GM10847 (cell line): ENCODE results near the gene IL12RB2.

ENCODE experiments used
- POLR2A ChIP-seq: IDR thresholded peaks from 2 replicates; pipeline ENCODE4 v1.6.1; 2011; ENCODE audit not compliant: insufficient read length; ENCODE audit errors: extremely low read depth

The IL12RB2 gene

DNA sequence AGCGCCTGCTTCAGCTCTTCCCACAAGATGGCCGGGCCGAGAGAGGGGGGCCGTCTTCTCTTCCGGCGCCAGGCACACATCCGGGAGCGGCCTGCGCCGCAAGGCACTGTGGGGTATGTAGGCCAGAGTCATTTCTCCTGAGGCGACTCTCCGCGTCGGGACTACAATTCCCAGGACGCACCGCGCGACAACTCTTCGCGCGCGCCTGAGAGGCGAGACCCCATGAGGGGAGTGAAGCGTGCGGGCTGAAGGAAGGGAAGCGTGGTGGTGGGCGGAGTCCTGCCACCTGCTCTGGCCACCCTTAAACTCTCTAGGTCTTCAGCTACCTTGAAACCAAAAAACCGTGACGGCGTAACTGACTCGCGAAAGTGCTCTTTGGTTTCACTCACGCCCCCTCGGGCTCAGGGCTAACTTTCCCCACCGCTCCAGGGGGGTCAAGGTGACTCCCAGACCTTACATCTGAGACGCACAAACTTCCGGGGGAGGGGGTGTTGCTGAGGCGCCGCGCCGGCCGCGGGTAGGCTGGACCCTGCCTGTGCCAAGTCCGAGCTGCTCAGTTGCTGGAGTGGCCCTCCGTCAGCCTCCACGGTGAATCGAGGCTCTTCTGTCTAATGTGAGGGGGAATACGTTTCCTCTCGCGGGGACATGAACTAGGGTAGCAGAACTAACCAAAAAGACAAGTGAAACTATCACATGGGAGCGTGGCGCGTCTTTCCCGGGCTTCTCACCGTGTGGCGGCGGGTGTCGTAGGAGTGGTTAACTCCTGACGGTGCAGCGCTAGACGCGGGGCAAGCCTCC is 122.9 kb downstream of the IL12RB2 start, which contains the start of gene SERBP1:
SERBP1 (minus strand) TSS at position 45 of the 798 bp plus-strand sequence. CDS start 102 bp downstream, outside the sequence.
- TF ChIP-seq POLR2A: no peak

DNA sequence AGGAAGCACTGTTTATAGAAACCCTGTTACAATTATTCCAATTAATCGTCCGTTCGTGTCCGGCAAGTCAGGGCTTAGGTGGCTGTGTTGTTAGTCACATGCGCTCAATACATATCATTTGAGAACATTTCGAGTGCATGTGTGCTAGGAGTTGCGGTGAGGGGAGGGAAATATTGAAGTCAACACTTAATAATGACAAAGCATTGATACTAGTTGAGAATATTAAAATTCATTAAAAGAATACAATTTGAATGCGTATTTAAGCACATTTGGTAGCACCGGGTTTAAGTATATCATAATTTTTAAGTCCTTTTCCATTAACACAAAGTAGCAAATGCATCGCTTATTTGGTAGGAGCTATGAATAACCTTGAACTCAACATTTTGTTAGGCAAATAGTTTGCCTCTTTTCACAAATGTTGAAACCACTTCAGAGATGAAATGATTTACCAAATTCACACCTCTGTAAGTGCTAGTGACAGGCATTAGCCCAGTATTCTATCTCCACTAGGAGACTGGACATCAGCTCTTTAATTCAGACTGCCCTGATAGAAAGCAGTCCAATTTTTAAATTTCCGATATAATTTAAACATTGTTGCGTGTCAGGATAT is 123.6 kb downstream of the IL12RB2 start:
- TF ChIP-seq POLR2A: no peak

- no peak for TF ChIP-seq POLR2A
Measured at GRCh38 chr1:67431869-67432578, 124.4 kb downstream of the IL12RB2 start.

GRCh38 chr1:67432745-67433144 is 125.1 kb downstream of the IL12RB2 start:
- no peak for TF ChIP-seq POLR2A

DNA sequence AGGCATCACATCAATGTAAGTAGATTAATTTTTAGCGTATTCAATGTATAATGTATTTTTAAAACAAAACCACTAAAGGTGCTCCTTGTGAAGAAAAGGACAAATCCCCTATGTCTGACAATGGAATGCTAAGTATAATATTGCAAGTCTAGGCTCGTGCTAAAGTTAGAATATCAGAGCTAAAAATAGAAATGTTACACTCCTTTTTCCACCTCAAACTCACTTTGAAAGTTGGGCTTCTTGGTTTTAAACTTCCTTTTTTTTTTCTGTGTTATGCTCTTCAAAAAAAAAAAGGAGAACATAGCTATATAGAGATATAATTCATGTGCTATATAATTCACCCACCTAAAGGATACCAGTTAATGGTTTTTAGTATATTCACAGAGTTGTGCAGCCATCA is 126.2 kb downstream of the IL12RB2 start:
- TF ChIP-seq POLR2A: no peak

GRCh38 chr1:67434491-67434890 is 126.8 kb downstream of the IL12RB2 start:
- TF ChIP-seq POLR2A: no peak

DNA sequence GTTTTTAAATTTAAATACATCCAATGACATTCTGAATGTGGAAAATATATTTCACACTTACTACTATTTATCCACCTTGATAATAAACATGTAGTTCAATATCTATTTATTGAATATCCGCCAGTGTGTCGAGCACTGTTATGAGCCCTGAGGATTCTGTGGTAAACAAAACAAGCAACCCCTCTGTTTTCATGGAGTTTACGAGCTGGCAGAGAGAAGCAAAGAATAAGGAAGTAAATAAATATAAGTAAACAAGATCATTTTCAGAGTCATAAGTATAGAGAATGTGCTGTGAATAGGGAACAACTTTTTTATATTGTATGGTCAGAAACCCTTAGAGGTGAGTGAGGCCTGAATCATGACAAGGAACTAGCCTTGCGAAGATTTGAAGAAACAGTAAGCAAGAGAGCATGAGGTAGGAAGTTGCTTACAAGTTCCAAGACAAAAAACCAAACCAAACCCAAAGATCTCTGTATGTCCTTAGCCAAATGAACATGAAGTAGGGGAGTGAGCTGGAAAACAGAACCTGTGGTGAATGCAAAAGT is 128.9 kb downstream of the IL12RB2 start:
- no peak for TF ChIP-seq POLR2A

GRCh38 chr1:67437961-67438360 is 130.3 kb downstream of the IL12RB2 start:
- no peak for TF ChIP-seq POLR2A

- no peak for TF ChIP-seq POLR2A
Measured at GRCh38 chr1:67439277-67440029, 131.8 kb downstream of the IL12RB2 start.

GRCh38 chr1:67440339-67440738 is 132.7 kb downstream of the IL12RB2 start:
- TF ChIP-seq POLR2A: no peak

DNA sequence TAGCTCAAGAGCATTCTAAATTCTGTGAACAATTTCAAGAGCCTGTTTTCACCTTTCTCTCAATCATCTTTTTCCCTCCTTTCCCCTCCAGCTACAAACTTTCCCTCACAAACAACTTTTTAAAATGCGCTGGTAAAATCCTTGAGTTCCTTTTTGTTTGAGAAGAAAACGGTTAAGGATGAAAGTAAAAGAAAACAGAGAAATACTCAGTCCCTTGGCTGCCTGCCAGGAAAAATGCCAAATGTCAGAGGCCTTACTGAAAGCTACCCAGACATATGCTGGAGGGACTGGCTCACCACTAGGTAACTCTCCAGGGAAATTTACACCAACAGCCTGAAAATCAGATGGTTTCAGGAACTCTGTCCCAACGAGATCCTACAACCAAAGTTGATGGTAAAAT is 133.5 kb downstream of the IL12RB2 start:
- TF ChIP-seq POLR2A: no peak

- no peak for TF ChIP-seq POLR2A
Measured at GRCh38 chr1:67441739-67442281, 134.1 kb downstream of the IL12RB2 start.
